OCI-LY7 (cell line): ENCODE measurements around the gene ANKRD40. TPM values are rescaled to one million over a fixed set of nuclear protein-coding genes. Genes with fewer than 3 reads are reported as not detected.

ENCODE experiments used
- BruUV-seq: library from RNA; stranded (reverse); fragments of 400-500 nt; replicated peaks from 2 replicates; lab custom pipeline; 2021; lab: Mats Ljungman, UMichigan
- CTCF ChIA-PET: fragments of 300-600 bp; sonication (Branson Sonifier 250); formaldehyde crosslinking; loops from one replicate; lab custom pipeline; 2022; ENCODE audit warnings: antibody characterized with exemption; ENCODE audit not compliant: unreplicated experiment; lab: Charles Lee
- POLR2A ChIA-PET: fragments of 300-600 bp; sonication (Branson Sonifier 250); formaldehyde crosslinking; loops from one replicate; lab custom pipeline; 2022; ENCODE audit warnings: antibody characterized with exemption; lab: Charles Lee
- DNase-seq: peaks from one replicate; pipeline ENCODE4 v3.0.0-alpha.2; 2015; ENCODE audit warnings: low spot score
- H2AFZ ChIP-seq: fragments of 200-600 bp; sonication (generic), shearing (Covaris generic); 2 replicates; pipeline ENCODE4 v1.6.1; 2014; ENCODE audit warnings: mild to moderate bottlenecking, antibody characterized with exemption, low read length, moderate library complexity
- H3K27ac ChIP-seq: fragments of 200-600 bp; sonication (generic); 2 replicates; pipeline ENCODE4 v1.5.1; 2014; ENCODE audit warnings: mixed run types, low read depth, mild to moderate bottlenecking, moderate library complexity, low read length, inconsistent platforms; ENCODE audit not compliant: poor library complexity, severe bottlenecking
- H3K36me3 ChIP-seq: fragments of 200-600 bp; sonication (generic); 2 replicates; pipeline ENCODE4 v1.6.1; 2014; ENCODE audit warnings: mild to moderate bottlenecking, antibody characterized with exemption, low read length, moderate library complexity, mixed read lengths; ENCODE audit not compliant: insufficient read depth
- H3K4me1 ChIP-seq: fragments of 200-600 bp; sonication (generic); 2 replicates; pipeline ENCODE4 v1.5.1; 2014; ENCODE audit warnings: mild to moderate bottlenecking, low read length; ENCODE audit not compliant: insufficient read depth, poor library complexity, severe bottlenecking
- H3K4me2 ChIP-seq: fragments of 200-600 bp; sonication (generic); 2 replicates; pipeline ENCODE4 v1.6.1; 2014; ENCODE audit warnings: mild to moderate bottlenecking, low read length
- H3K4me3 ChIP-seq: fragments of 200-600 bp; sonication (generic); 2 replicates; pipeline ENCODE4 v1.5.1; 2014; ENCODE audit warnings: mild to moderate bottlenecking, low read depth, low read length; ENCODE audit not compliant: poor library complexity, severe bottlenecking
- H3K79me2 ChIP-seq: fragments of 200-600 bp; sonication (generic); 2 replicates; pipeline ENCODE4 v1.6.1; 2016; ENCODE audit warnings: low read depth, mild to moderate bottlenecking, low read length, moderate library complexity, mixed read lengths; ENCODE audit not compliant: insufficient read depth
- H3K9me2 ChIP-seq: fragments of 200-600 bp; sonication (generic); 2 replicates; pipeline ENCODE4 v1.6.1; 2016; ENCODE audit warnings: mild to moderate bottlenecking, low read length, mixed read lengths; ENCODE audit not compliant: insufficient read depth
- H3K9me3 ChIP-seq: fragments of 200-600 bp; sonication (generic); 2 replicates; pipeline ENCODE4 v1.6.1; 2014; ENCODE audit warnings: mild to moderate bottlenecking, mixed run types, low read length, mixed read lengths
- H4K20me1 ChIP-seq: fragments of 200-600 bp; sonication (generic); 2 replicates; pipeline ENCODE4 v1.6.1; 2014; ENCODE audit warnings: mild to moderate bottlenecking, antibody characterized with exemption, low read length, moderate library complexity, mixed read lengths; ENCODE audit not compliant: insufficient read depth
- EZH2phosphoT487 ChIP-seq: fragments of 200-600 bp; sonication (generic); IDR thresholded peaks from 2 replicates; pipeline ENCODE4 v1.6.1; 2018; ENCODE audit warnings: low read depth, borderline replicate concordance, mild to moderate bottlenecking, mixed run types, antibody characterized with exemption, low read length, moderate library complexity, mixed read lengths
- intact Hi-C: fragments of 100-400 bp; cut with micrococcal nuclease; formaldehyde crosslinking; loops from one replicate; pipeline ENCODE4 v1.10.0; 2022; ENCODE audit not compliant: unreplicated experiment
- total RNA-seq, 2 experiments: library from RNA; depleted of rRNA in 1 of 2; stranded (reverse); fragments of >200 nt in 1 of 2; shearing (Covaris generic) in 1 of 2; gene quantifications; 2 replicates each; pipeline ENCODE4 v1.2.3, GENCODE V29; 2014 to 2022
- TF ChIP-seq, protein P1 (sequence below): fragments of 200-600 bp; sonication (generic); conservative IDR thresholded peaks from 2 replicates; pipeline ENCODE4 v1.5.1; 2014; ENCODE audit warnings: mild to moderate bottlenecking, antibody characterized with exemption, low read length, moderate library complexity, mixed read lengths

Gene ANKRD40
- total RNA-seq, 2 experiments from 2014 or later, result 27.7 to 47.9 TPM

DNA sequence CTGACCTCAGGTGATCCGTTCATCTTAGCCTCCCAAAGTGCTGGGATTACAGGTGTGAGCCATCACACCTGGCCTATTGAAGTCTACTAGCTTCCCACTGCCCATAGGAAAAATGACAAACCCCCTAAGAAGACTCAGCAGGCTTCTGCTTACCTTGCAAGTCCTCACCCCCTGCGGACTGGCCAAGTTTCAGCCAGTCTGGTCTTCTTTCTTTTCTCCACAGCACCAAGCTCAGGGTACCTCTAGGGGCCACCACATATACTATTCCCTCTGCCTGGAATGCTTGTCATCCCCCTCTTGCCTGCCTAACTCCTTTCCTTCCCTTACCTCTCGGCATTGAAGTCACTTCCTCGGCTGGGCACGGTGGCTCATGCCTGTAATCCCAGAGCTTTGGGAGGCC is 41.9 kb downstream of the ANKRD40 start:
- H3K79me2 ChIP-seq, result no peaks in the 10 kb centered on the region
- no peaks in the 10 kb centered on the region for H3K9me3 ChIP-seq
- H3K4me1 ChIP-seq, result peaks cover 8% of the 10 kb centered on the region
- BruUV-seq, result no TSS peak
- POLR2A ChIA-PET, result no interaction called here
- H3K36me3 ChIP-seq, result no peaks in the 10 kb centered on the region
- intact Hi-C loops, result no loop called here
- no peak overlapping the region for H3K4me3 ChIP-seq
- H4K20me1 ChIP-seq, result no peaks in the 10 kb centered on the region
- CTCF ChIA-PET, result no interaction called here
- no peak overlapping the region for H3K27ac ChIP-seq
- H3K4me2 ChIP-seq, result no peak overlapping the region
- no peak overlapping the region for H2AFZ ChIP-seq
- TF ChIP-seq, protein P1, sequence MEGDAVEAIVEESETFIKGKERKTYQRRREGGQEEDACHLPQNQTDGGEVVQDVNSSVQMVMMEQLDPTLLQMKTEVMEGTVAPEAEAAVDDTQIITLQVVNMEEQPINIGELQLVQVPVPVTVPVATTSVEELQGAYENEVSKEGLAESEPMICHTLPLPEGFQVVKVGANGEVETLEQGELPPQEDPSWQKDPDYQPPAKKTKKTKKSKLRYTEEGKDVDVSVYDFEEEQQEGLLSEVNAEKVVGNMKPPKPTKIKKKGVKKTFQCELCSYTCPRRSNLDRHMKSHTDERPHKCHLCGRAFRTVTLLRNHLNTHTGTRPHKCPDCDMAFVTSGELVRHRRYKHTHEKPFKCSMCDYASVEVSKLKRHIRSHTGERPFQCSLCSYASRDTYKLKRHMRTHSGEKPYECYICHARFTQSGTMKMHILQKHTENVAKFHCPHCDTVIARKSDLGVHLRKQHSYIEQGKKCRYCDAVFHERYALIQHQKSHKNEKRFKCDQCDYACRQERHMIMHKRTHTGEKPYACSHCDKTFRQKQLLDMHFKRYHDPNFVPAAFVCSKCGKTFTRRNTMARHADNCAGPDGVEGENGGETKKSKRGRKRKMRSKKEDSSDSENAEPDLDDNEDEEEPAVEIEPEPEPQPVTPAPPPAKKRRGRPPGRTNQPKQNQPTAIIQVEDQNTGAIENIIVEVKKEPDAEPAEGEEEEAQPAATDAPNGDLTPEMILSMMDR, result no peak
- no peak for TF ChIP-seq EZH2phosphoT487
- H3K9me2 ChIP-seq, result no peaks in the 10 kb centered on the region
- no peak for DNase-seq

DNA sequence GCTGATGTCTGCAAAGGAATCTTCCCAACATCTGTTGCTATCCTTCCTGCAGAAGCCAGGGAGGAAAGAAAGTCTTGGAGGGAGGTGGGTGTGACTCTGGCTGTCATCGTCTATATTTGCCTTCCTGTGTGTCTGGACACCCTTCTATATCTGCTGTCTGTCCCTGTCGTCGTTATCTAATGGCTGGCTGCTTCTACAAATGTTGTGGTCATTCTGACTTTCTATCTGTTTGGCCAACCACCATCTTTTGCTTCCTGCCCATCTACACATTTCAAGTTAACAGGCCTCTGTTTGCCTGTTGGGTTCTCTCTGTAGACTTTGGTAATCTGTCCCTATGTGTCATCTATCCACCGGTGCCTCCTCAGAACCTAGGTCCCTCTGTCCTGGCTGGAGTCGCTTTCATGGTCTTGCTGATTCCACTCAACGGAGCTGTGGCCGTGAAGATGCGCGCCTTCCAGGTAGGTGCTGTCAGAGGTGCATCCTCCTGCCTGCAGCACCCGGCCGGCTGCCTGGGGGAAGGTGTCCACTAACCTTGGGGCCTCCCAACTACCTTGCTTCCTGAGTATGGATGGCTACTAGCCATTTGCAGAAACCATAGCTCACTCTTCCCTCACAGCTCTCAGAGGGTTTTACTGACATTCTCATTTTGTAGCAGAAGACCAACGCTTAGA is 42.8 kb downstream of the ANKRD40 start:
- CTCF ChIA-PET, result no interaction called here
- no peak overlapping the region for H3K4me3 ChIP-seq
- H3K4me1 ChIP-seq, result peaks cover 8% of the 10 kb centered on the region
- intact Hi-C loops, result no loop called here
- H3K4me2 ChIP-seq, result no peak overlapping the region
- H3K36me3 ChIP-seq, result no peaks in the 10 kb centered on the region
- no peak overlapping the region for H2AFZ ChIP-seq
- no peaks in the 10 kb centered on the region for H3K9me3 ChIP-seq
- no peak for DNase-seq
- no peaks in the 10 kb centered on the region for H3K9me2 ChIP-seq
- POLR2A ChIA-PET, result interaction anchor here (0.6 kb wide), 1 partner anchor 161 kb away, joined by 3 read pairs; no protein-coding TSS in a partner anchor
- no TSS peak for BruUV-seq
- H4K20me1 ChIP-seq, result no peaks in the 10 kb centered on the region
- no peak overlapping the region for H3K27ac ChIP-seq
- no peaks in the 10 kb centered on the region for H3K79me2 ChIP-seq
- TF ChIP-seq, protein P1, result no peak
- TF ChIP-seq EZH2phosphoT487, result no peak

DNA sequence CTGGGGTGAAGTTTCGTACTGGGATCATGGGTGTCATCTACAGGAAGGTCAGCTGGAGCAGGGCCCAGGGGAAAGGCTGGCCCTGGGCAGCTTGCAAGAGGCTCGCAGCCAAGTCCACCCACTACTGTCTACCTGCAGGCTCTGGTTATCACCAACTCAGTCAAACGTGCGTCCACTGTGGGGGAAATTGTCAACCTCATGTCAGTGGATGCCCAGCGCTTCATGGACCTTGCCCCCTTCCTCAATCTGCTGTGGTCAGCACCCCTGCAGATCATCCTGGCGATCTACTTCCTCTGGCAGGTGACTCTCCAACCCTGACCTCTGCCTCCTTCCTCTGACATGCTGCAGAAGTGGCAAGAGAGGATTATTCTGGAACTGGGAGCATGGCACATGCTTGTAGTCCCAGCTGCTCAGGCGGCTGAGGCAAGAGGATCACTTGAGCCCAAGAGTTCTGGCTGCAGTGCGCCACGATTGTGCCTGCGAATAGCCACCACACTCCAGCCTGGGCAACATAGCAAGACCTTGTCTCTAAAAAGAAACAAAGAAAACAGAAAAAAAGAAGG is 43.8 kb downstream of the ANKRD40 start:
- BruUV-seq, result no TSS peak
- H3K4me2 ChIP-seq, result no peak overlapping the region
- TF ChIP-seq EZH2phosphoT487, result no peak
- H3K36me3 ChIP-seq, result no peaks in the 10 kb centered on the region
- POLR2A ChIA-PET, result no interaction called here
- H3K27ac ChIP-seq, result no peak overlapping the region
- no peaks in the 10 kb centered on the region for H4K20me1 ChIP-seq
- H3K9me2 ChIP-seq, result no peaks in the 10 kb centered on the region
- no peaks in the 10 kb centered on the region for H3K9me3 ChIP-seq
- no peaks in the 10 kb centered on the region for H3K79me2 ChIP-seq
- CTCF ChIA-PET, result no interaction called here
- peaks cover 8% of the 10 kb centered on the region for H3K4me1 ChIP-seq
- H2AFZ ChIP-seq, result no peak overlapping the region
- H3K4me3 ChIP-seq, result no peak overlapping the region
- intact Hi-C loops, result no loop called here
- no peak for DNase-seq
